ENCODE measurements around the gene KDM5B.

DNA sequence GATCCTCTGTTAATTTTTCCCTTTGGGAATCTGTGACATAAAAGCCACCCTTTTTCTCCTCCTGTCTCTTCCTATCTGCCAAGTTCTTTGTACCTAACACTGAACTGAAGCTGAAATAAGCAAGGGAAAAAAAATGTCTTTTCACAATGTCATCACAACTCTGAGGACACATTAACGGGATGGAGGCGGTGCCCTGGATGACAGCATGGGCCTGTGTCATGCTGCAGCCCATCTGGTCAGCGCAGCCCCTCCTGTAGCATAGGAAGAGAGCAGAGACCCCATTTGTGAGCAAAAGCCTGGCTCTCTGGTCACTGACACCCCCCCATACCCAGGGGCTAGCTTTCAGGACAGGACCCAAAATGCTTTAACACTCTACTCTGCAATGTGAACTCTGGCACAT lies 120.4 kb downstream of the KDM5B start:
- TF ChIP-seq EZH2 (IDR thresholded peaks at IDR 0.05; ENCODE audit: low read depth, unreplicated experiment) (no peak), CREB1 (CRISPR knock-in tag; IDR thresholded peaks at IDR 0.05; ENCODE audit: low read depth) (no peak), REST (IDR thresholded peaks at IDR 0.05; ENCODE audit: unreplicated experiment) (no peak), CTCF (conservative IDR thresholded peaks at IDR 0.05; ENCODE audit: low read depth in 2 of 2) (no peak), EZH2phosphoT487 (IDR thresholded peaks at IDR 0.05; ENCODE audit: unreplicated experiment) (no peak), ETS1 (IDR thresholded peaks at IDR 0.05) (no peak), POLR2AphosphoS5 (IDR thresholded peaks at IDR 0.05; ENCODE audit: low read depth) (no peak), NANOG (IDR thresholded peaks at IDR 0.05; ENCODE audit: borderline replicate concordance) (no peak), ZNF114 (CRISPR knock-in tag; IDR thresholded peaks at IDR 0.05) (no peak), JUNB (IDR thresholded peaks at IDR 0.05; ENCODE audit: unreplicated experiment) (no peak)
- TF ChIP-seq, protein P1, sequence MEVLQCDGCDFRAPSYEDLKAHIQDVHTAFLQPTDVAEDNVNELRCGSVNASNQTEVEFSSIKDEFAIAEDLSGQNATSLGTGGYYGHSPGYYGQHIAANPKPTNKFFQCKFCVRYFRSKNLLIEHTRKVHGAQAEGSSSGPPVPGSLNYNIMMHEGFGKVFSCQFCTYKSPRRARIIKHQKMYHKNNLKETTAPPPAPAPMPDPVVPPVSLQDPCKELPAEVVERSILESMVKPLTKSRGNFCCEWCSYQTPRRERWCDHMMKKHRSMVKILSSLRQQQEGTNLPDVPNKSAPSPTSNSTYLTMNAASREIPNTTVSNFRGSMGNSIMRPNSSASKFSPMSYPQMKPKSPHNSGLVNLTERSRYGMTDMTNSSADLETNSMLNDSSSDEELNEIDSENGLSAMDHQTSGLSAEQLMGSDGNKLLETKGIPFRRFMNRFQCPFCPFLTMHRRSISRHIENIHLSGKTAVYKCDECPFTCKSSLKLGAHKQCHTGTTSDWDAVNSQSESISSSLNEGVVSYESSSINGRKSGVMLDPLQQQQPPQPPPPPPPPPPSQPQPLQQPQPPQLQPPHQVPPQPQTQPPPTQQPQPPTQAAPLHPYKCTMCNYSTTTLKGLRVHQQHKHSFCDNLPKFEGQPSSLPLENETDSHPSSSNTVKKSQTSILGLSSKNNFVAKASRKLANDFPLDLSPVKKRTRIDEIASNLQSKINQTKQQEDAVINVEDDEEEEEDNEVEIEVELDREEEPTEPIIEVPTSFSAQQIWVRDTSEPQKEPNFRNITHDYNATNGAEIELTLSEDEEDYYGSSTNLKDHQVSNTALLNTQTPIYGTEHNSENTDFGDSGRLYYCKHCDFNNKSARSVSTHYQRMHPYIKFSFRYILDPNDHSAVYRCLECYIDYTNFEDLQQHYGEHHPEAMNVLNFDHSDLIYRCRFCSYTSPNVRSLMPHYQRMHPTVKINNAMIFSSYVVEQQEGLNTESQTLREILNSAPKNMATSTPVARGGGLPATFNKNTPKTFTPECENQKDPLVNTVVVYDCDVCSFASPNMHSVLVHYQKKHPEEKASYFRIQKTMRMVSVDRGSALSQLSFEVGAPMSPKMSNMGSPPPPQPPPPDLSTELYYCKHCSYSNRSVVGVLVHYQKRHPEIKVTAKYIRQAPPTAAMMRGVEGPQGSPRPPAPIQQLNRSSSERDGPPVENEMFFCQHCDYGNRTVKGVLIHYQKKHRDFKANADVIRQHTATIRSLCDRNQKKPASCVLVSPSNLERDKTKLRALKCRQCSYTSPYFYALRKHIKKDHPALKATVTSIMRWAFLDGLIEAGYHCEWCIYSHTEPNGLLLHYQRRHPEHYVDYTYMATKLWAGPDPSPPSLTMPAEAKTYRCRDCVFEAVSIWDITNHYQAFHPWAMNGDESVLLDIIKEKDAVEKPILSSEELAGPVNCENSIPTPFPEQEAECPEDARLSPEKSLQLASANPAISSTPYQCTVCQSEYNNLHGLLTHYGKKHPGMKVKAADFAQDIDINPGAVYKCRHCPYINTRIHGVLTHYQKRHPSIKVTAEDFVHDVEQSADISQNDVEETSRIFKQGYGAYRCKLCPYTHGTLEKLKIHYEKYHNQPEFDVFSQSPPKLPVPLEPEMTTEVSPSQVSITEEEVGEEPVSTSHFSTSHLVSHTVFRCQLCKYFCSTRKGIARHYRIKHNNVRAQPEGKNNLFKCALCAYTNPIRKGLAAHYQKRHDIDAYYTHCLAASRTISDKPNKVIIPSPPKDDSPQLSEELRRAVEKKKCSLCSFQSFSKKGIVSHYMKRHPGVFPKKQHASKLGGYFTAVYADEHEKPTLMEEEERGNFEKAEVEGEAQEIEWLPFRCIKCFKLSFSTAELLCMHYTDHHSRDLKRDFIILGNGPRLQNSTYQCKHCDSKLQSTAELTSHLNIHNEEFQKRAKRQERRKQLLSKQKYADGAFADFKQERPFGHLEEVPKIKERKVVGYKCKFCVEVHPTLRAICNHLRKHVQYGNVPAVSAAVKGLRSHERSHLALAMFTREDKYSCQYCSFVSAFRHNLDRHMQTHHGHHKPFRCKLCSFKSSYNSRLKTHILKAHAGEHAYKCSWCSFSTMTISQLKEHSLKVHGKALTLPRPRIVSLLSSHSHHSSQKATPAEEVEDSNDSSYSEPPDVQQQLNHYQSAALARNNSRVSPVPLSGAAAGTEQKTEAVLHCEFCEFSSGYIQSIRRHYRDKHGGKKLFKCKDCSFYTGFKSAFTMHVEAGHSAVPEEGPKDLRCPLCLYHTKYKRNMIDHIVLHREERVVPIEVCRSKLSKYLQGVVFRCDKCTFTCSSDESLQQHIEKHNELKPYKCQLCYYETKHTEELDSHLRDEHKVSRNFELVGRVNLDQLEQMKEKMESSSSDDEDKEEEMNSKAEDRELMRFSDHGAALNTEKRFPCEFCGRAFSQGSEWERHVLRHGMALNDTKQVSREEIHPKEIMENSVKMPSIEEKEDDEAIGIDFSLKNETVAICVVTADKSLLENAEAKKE (CRISPR knock-in tag; IDR thresholded peaks at IDR 0.05): no peak
